Upper lobe of left lung (tissue), 6 donors: Measurements from ENCODE around the gene EDEM3. TPM values are rescaled to one million over a fixed set of nuclear protein-coding genes. Genes with fewer than 3 reads are reported as not detected.

ENCODE experiments used
- ATAC-seq, 2 donors: fragments of 200-7000 bp; cut with Tn5 transposase; one replicate each; pipeline ENCODE4 v1.9.1; 2022; ENCODE audit warnings: mild to moderate bottlenecking in 2 of 2, moderate library complexity in 2 of 2; ENCODE audit not compliant: low FRiP score in 2 of 2
- DNase-seq, 2 donors: peaks; one replicate each; pipeline ENCODE4 v3.0.0-alpha.2; 2019 to 2020
- H3K27ac ChIP-seq, 4 donors: fragments of 200-600 bp; sonication (generic); one replicate each; pipeline ENCODE4 v1.5.1; 2016 to 2019
- H3K27me3 ChIP-seq, 4 donors: fragments of 200-600 bp; sonication (generic); one replicate each; pipeline ENCODE4 v1.5.1; 2017 to 2019
- H3K36me3 ChIP-seq, 4 donors: fragments of 200-600 bp; sonication (generic); one replicate each; pipeline ENCODE4 v1.5.1; 2016 to 2019
- H3K4me1 ChIP-seq, 4 donors: fragments of 200-600 bp; sonication (generic); one replicate each; pipeline ENCODE4 v1.5.1; 2018 to 2019
- H3K4me3 ChIP-seq, 4 donors: fragments of 200-600 bp; sonication (generic); one replicate each; pipeline ENCODE4 v1.5.1; 2017 to 2019; ENCODE audit warnings: mild to moderate bottlenecking in 2 of 4, moderate library complexity in 1 of 4
- H3K9me3 ChIP-seq, 4 donors: fragments of 200-600 bp; sonication (generic); one replicate each; pipeline ENCODE4 v1.5.1; 2018 to 2019
- CTCF ChIP-seq, 6 experiments: fragments of 450-650 bp in 4 of 6; fragments of 200-600 bp in 2 of 6; sonication (generic) in 2 of 6; IDR thresholded peaks; one replicate each; pipeline ENCODE4 v1.5.1; 2016 to 2019; ENCODE audit warnings: antibody characterized with exemption in 6 of 6
- EP300 ChIP-seq, 4 donors: sonication (generic); formaldehyde crosslinking; IDR thresholded peaks; one replicate each; pipeline ENCODE4 v1.5.1; 2017; ENCODE audit warnings: antibody characterized with exemption in 4 of 4, control low read depth in 2 of 4
- POLR2A ChIP-seq, 4 donors: fragments of 450-650 bp; IDR thresholded peaks; one replicate each; pipeline ENCODE4 v1.5.1; 2016 to 2017; ENCODE audit warnings: antibody characterized with exemption in 4 of 4, mild to moderate bottlenecking in 2 of 4
- POLR2AphosphoS5 ChIP-seq, 2 donors: sonication (generic); formaldehyde crosslinking; IDR thresholded peaks; one replicate each; pipeline ENCODE4 v1.5.1; 2017; ENCODE audit warnings: antibody characterized with exemption in 2 of 2
- WGBS, 2 donors: methylation state at CpG; one replicate each; pipeline ENCODE4 v1.1.5; 2017 to 2018; 5-methylcytosine and 5-hydroxymethylcytosine counted together
- total RNA-seq, 6 donors: library from RNA; depleted of rRNA in 4 of 6; stranded (reverse); fragments of >200 nt in 4 of 6; gene quantifications; one replicate each; pipeline versions ENCODE4 v1.1.0 to v1.2.1, GENCODE V29; 2016 to 2021
- donor health status: DM: no; HTN: no; CAD: no; lungs with moderate emphysema.
- donor health status: DM: no; HTN: yes; CAD: no; lungs with severe emphysema.

EDEM3 gene
- total RNA-seq, 6 donors from 2014 or later = 23.9 to 56.2 (median 29.4) TPM

- DNase-seq = no peak
- Histone ChIP-seq H3K27ac (no peak overlapping the region), H3K4me3 (no peak overlapping the region), H3K27me3 (no peaks in the 10 kb centered on the region), H3K9me3 (peaks cover 0 to 13% (median 10%) of the 10 kb centered on the region in 4 donors), H3K4me1 (no peaks in the 10 kb centered on the region), H3K36me3 (no peaks in the 10 kb centered on the region)
- 71 to 84% methylated on average over 1 of the region's 1 CpG for WGBS, 2 donors
- no peak for TF ChIP-seq POLR2AphosphoS5 (IDR thresholded peaks at IDR 0.05)
- TF ChIP-seq POLR2A (IDR thresholded peaks at IDR 0.05) = no peak
- no peak for ATAC-seq
Observed at GRCh38 chr1:184781941-184782340, 27.3 kb upstream of the EDEM3 start.

GRCh38 chr1:184775885-184776284 lies 21.2 kb upstream of the EDEM3 start:
- no peak for DNase-seq
- Histone ChIP-seq H3K27ac (no peak overlapping the region), H3K27me3 (no peaks in the 10 kb centered on the region), H3K9me3 (no peaks in the 10 kb centered on the region), H3K4me3 (no peak overlapping the region), H3K4me1 (no peaks in the 10 kb centered on the region), H3K36me3 (no peaks in the 10 kb centered on the region)
- no peak for ATAC-seq
- WGBS, 2 donors = 53 to 65% methylated on average over 2 of the region's 2 CpGs
- TF ChIP-seq CTCF (IDR thresholded peaks at IDR 0.05) (no peak), POLR2AphosphoS5 (IDR thresholded peaks at IDR 0.05) (no peak), EP300 (IDR thresholded peaks at IDR 0.05) (no peak), POLR2A (IDR thresholded peaks at IDR 0.05) (no peak)

- no peaks in the 10 kb centered on the region for H3K4me1 ChIP-seq
- no peak overlapping the region for H3K4me3 ChIP-seq
- DNase-seq (no peak), ATAC-seq (no peak)
- no peaks in the 10 kb centered on the region for H3K36me3 ChIP-seq
- no peaks in the 10 kb centered on the region for H3K27me3 ChIP-seq
- no peaks in the 10 kb centered on the region for H3K9me3 ChIP-seq
- no peak overlapping the region for H3K27ac ChIP-seq
- TF ChIP-seq EP300 (IDR thresholded peaks at IDR 0.05) (no peak), POLR2A (IDR thresholded peaks at IDR 0.05) (no peak), CTCF (IDR thresholded peaks at IDR 0.05) (no peak), POLR2AphosphoS5 (IDR thresholded peaks at IDR 0.05) (no peak)
Observed at GRCh38 chr1:184775329-184775728, 20.7 kb upstream of the EDEM3 start.

GRCh38 chr1:184773762-184774320 lies 19.2 kb upstream of the EDEM3 start:
- DNase-seq (no peak), ATAC-seq (no peak)
- Histone ChIP-seq H3K9me3 (no peaks in the 10 kb centered on the region), H3K4me3 (no peak overlapping the region), H3K36me3 (no peaks in the 10 kb centered on the region), H3K4me1 (no peaks in the 10 kb centered on the region), H3K27ac (no peak overlapping the region), H3K27me3 (no peaks in the 10 kb centered on the region)
- 67 to 69% methylated on average over 4 of the region's 4 CpGs for WGBS, 2 donors
- no peak for TF ChIP-seq EP300 (IDR thresholded peaks at IDR 0.05)
- no peak for TF ChIP-seq POLR2A (IDR thresholded peaks at IDR 0.05)

- Histone ChIP-seq H3K4me1 (no peaks in the 10 kb centered on the region), H3K4me3 (no peak overlapping the region), H3K27ac (no peak overlapping the region), H3K9me3 (no peaks in the 10 kb centered on the region), H3K36me3 (no peaks in the 10 kb centered on the region), H3K27me3 (no peaks in the 10 kb centered on the region)
- no peak for TF ChIP-seq POLR2A (IDR thresholded peaks at IDR 0.05)
- TF ChIP-seq CTCF (IDR thresholded peaks at IDR 0.05) = no peak
- no peak for TF ChIP-seq POLR2AphosphoS5 (IDR thresholded peaks at IDR 0.05)
- TF ChIP-seq EP300 (IDR thresholded peaks at IDR 0.05) = no peak
- no peak for DNase-seq
- 70 to 78% methylated on average over 7 of the region's 7 CpGs for WGBS, 2 donors
- ATAC-seq = no peak
Observed at GRCh38 chr1:184771190-184771691, 16.6 kb upstream of the EDEM3 start.
